Upper lobe of left lung (tissue), 6 donors: Measurements from ENCODE around the gene GPR137B. TPM values are rescaled to one million over a fixed set of nuclear protein-coding genes. Genes with fewer than 3 reads are reported as not detected.
A peak's percentile ranks its signal among the peaks of the same experiment; 100 is the strongest.

Experiments used
- ATAC-seq, 2 donors: fragments of 200-7000 bp; cut with Tn5 transposase; one replicate each; pipeline ENCODE4 v1.9.1; 2022; ENCODE audit warnings: mild to moderate bottlenecking in 2 of 2, moderate library complexity in 2 of 2; ENCODE audit not compliant: low FRiP score in 2 of 2
- DNase-seq, 2 donors: peaks; one replicate each; pipeline ENCODE4 v3.0.0-alpha.2; 2019 to 2020
- H3K27ac ChIP-seq, 4 donors: fragments of 200-600 bp; sonication (generic); one replicate each; pipeline ENCODE4 v1.5.1; 2016 to 2019
- H3K27me3 ChIP-seq, 4 donors: fragments of 200-600 bp; sonication (generic); one replicate each; pipeline ENCODE4 v1.5.1; 2017 to 2019
- H3K36me3 ChIP-seq, 4 donors: fragments of 200-600 bp; sonication (generic); one replicate each; pipeline ENCODE4 v1.5.1; 2016 to 2019
- H3K4me1 ChIP-seq, 4 donors: fragments of 200-600 bp; sonication (generic); one replicate each; pipeline ENCODE4 v1.5.1; 2018 to 2019
- H3K4me3 ChIP-seq, 4 donors: fragments of 200-600 bp; sonication (generic); one replicate each; pipeline ENCODE4 v1.5.1; 2017 to 2019; ENCODE audit warnings: mild to moderate bottlenecking in 2 of 4, moderate library complexity in 1 of 4
- H3K9me3 ChIP-seq, 4 donors: fragments of 200-600 bp; sonication (generic); one replicate each; pipeline ENCODE4 v1.5.1; 2018 to 2019
- CTCF ChIP-seq, 6 experiments: fragments of 450-650 bp in 4 of 6; fragments of 200-600 bp in 2 of 6; sonication (generic) in 2 of 6; IDR thresholded peaks; one replicate each; pipeline ENCODE4 v1.5.1; 2016 to 2019; ENCODE audit warnings: antibody characterized with exemption in 6 of 6
- EP300 ChIP-seq, 4 donors: sonication (generic); formaldehyde crosslinking; IDR thresholded peaks; one replicate each; pipeline ENCODE4 v1.5.1; 2017; ENCODE audit warnings: antibody characterized with exemption in 4 of 4, control low read depth in 2 of 4
- POLR2A ChIP-seq, 4 donors: fragments of 450-650 bp; IDR thresholded peaks; one replicate each; pipeline ENCODE4 v1.5.1; 2016 to 2017; ENCODE audit warnings: antibody characterized with exemption in 4 of 4, mild to moderate bottlenecking in 2 of 4
- POLR2AphosphoS5 ChIP-seq, 2 donors: sonication (generic); formaldehyde crosslinking; IDR thresholded peaks; one replicate each; pipeline ENCODE4 v1.5.1; 2017; ENCODE audit warnings: antibody characterized with exemption in 2 of 2
- WGBS, 2 donors: methylation state at CpG; one replicate each; pipeline ENCODE4 v1.1.5; 2017 to 2018; 5-methylcytosine and 5-hydroxymethylcytosine counted together
- total RNA-seq, 6 donors: library from RNA; depleted of rRNA in 4 of 6; stranded (reverse); fragments of >200 nt in 4 of 6; gene quantifications; one replicate each; pipeline versions ENCODE4 v1.1.0 to v1.2.1, GENCODE V29; 2016 to 2021
- donor health status: DM: no; HTN: no; CAD: no; lungs with moderate emphysema.
- donor health status: DM: no; HTN: yes; CAD: no; lungs with severe emphysema.

The GPR137B gene
- total RNA-seq, 6 donors from 2014 or later: 14.0 to 31.8 (median 26.9) TPM

DNA sequence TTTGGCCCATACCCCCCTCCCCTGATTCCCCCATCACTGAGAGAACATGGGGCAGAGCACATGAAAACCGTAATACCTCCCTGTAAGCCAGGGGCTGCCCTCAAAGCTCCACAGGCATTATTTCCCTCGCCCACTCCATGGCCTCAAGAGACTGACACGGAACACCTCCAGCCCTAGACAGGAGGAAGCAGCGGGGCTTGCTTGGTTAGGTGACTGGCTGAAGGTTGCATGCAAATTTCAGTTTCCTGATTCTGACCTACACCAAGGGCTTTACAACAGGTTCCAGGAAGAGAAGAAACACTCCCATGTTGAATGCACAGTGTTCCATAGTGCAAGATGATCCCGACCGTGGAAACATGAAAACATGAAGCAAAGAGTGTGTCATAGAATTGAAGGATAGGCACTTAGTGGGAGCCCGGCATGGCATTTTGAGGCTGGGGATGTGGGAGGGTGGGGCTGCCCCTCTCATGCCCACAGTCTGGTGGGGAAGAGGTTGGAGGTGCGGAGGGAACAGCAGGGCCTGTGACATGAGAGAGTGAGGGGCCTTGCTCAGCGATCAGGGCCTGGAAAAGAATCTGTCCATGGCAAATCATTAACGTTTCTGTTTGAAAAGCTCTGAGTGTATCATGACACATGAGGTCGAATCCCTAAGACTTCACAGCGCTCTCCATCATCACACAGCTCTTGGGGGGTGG is 33.5 kb downstream of the GPR137B start:
- Histone ChIP-seq H3K4me1 (no peaks in the 10 kb centered on the region), H3K4me3 (no peak overlapping the region), H3K27ac (no peak overlapping the region), H3K36me3 (peaks cover 0 to 4% (median 0%) of the 10 kb centered on the region in 4 donors), H3K27me3 (no peaks in the 10 kb centered on the region), H3K9me3 (no peaks in the 10 kb centered on the region)
- DNase-seq: no peak
- ATAC-seq: no peak
- 86 to 87% methylated on average over 12 of the region's 12 CpGs for WGBS, 2 donors
- no peak for TF ChIP-seq POLR2A (IDR thresholded peaks at IDR 0.05)
- no peak for TF ChIP-seq POLR2AphosphoS5 (IDR thresholded peaks at IDR 0.05)
- TF ChIP-seq CTCF (IDR thresholded peaks at IDR 0.05): no peak
- no peak for TF ChIP-seq EP300 (IDR thresholded peaks at IDR 0.05)

- ATAC-seq (peak in 1 of 2 donors; percentile 7), DNase-seq (peak in 1 of 2 donors; percentile 29)
- Histone ChIP-seq H3K4me1 (no peaks in the 10 kb centered on the region), H3K27me3 (no peaks in the 10 kb centered on the region), H3K27ac (no peak overlapping the region), H3K4me3 (no peak overlapping the region), H3K36me3 (peaks cover 0 to 11% (median 0%) of the 10 kb centered on the region in 4 donors), H3K9me3 (no peaks in the 10 kb centered on the region)
- TF ChIP-seq POLR2A (IDR thresholded peaks at IDR 0.05): no peak
- TF ChIP-seq EP300 (IDR thresholded peaks at IDR 0.05): no peak
- TF ChIP-seq POLR2AphosphoS5 (IDR thresholded peaks at IDR 0.05): no peak
- TF ChIP-seq CTCF (IDR thresholded peaks at IDR 0.05): no peak
- WGBS, 2 donors: 68 to 73% methylated on average over 18 of the region's 18 CpGs
These were observed 34.3 kb downstream of the GPR137B start for GRCh38 chr1:236176337-236177336.

GRCh38 chr1:236179634-236180033 is 37.3 kb downstream of the GPR137B start:
- no peaks in the 10 kb centered on the region for H3K9me3 ChIP-seq
- TF ChIP-seq POLR2AphosphoS5 (IDR thresholded peaks at IDR 0.05): no peak
- no peak for TF ChIP-seq CTCF (IDR thresholded peaks at IDR 0.05)
- TF ChIP-seq POLR2A (IDR thresholded peaks at IDR 0.05): no peak
- TF ChIP-seq EP300 (IDR thresholded peaks at IDR 0.05): no peak
- no peak overlapping the region for H3K4me3 ChIP-seq
- 94 to 99% methylated on average over 6 of the region's 6 CpGs for WGBS, 2 donors
- H3K36me3 ChIP-seq: peaks cover 0 to 11% (median 0%) of the 10 kb centered on the region in 4 donors
- DNase-seq: no peak
- no peak for ATAC-seq
- H3K27me3 ChIP-seq: no peaks in the 10 kb centered on the region
- no peak overlapping the region for H3K27ac ChIP-seq
- no peaks in the 10 kb centered on the region for H3K4me1 ChIP-seq

DNA sequence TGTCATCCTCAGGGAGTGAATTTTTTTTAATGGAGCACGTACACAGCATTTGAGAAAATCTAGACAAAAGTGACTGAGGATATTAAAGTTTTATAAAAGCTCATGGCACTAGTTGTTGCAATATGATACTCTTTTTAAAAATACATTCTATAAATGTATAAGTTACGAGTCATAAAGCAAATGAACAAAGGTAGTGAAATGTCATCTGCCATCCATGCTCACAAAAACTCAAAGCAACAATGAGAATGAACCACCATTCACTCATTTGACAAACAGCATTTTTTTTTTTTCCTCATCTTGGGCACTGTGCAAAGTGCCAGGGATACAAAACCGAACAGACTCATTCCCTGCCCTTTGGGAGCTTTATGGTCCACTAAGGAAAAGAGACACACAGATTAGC is 38.7 kb downstream of the GPR137B start:
- DNase-seq (no peak), ATAC-seq (no peak)
- no peak overlapping the region for H3K27ac ChIP-seq
- H3K4me1 ChIP-seq: no peaks in the 10 kb centered on the region
- no peaks in the 10 kb centered on the region for H3K9me3 ChIP-seq
- TF ChIP-seq EP300 (IDR thresholded peaks at IDR 0.05) (no peak), POLR2A (IDR thresholded peaks at IDR 0.05) (no peak), CTCF (IDR thresholded peaks at IDR 0.05) (no peak), POLR2AphosphoS5 (IDR thresholded peaks at IDR 0.05) (no peak)
- no peak overlapping the region for H3K4me3 ChIP-seq
- no peaks in the 10 kb centered on the region for H3K27me3 ChIP-seq
- 94 to 97% methylated on average over 3 of the region's 3 CpGs for WGBS, 2 donors
- peaks cover 0 to 11% (median 0%) of the 10 kb centered on the region in 4 donors for H3K36me3 ChIP-seq
